ENCODE results near the gene OBSCN.

DNA sequence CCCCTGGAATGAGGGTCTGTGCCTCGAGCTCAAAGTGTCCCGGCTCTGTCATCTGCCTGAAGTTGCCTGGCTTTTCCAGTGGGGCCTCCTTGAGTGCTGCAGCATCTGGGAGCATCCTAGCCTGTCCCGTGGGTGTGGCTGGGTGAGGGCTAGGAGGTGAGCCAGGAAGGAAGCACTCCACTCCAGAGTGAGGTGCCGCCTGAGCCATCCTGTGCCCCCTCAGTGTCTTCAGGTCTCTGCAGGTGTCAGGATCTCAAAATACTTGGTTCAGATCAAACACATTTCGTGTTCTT lies 30.7 kb upstream of the OBSCN start:
- TF ChIP-seq, protein P1, sequence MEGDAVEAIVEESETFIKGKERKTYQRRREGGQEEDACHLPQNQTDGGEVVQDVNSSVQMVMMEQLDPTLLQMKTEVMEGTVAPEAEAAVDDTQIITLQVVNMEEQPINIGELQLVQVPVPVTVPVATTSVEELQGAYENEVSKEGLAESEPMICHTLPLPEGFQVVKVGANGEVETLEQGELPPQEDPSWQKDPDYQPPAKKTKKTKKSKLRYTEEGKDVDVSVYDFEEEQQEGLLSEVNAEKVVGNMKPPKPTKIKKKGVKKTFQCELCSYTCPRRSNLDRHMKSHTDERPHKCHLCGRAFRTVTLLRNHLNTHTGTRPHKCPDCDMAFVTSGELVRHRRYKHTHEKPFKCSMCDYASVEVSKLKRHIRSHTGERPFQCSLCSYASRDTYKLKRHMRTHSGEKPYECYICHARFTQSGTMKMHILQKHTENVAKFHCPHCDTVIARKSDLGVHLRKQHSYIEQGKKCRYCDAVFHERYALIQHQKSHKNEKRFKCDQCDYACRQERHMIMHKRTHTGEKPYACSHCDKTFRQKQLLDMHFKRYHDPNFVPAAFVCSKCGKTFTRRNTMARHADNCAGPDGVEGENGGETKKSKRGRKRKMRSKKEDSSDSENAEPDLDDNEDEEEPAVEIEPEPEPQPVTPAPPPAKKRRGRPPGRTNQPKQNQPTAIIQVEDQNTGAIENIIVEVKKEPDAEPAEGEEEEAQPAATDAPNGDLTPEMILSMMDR (IDR thresholded peaks at IDR 0.05; ENCODE audit: low read depth, low read length, missing input control) = no peak
- TF ChIP-seq YY1 (IDR thresholded peaks at IDR 0.05) (no peak), SP1 (IDR thresholded peaks at IDR 0.05) (no peak), FOXA1 (IDR thresholded peaks at IDR 0.05) (no peak), JUND (IDR thresholded peaks at IDR 0.05) (no peak), RXRA (IDR thresholded peaks at IDR 0.05) (no peak), HNF4G (IDR thresholded peaks at IDR 0.05) (no peak), TAF1 (conservative IDR thresholded peaks at IDR 0.05) (no peak), RAD21 (IDR thresholded peaks at IDR 0.05) (no peak), GABPA (IDR thresholded peaks at IDR 0.05 in 1 of 2, conservative IDR thresholded peaks at IDR 0.05 in 1 of 2) (no peak), EGR1 (IDR thresholded peaks at IDR 0.05; ENCODE audit: low read depth in 2 of 2) (no peak)
- TF ChIP-seq, protein P2, sequence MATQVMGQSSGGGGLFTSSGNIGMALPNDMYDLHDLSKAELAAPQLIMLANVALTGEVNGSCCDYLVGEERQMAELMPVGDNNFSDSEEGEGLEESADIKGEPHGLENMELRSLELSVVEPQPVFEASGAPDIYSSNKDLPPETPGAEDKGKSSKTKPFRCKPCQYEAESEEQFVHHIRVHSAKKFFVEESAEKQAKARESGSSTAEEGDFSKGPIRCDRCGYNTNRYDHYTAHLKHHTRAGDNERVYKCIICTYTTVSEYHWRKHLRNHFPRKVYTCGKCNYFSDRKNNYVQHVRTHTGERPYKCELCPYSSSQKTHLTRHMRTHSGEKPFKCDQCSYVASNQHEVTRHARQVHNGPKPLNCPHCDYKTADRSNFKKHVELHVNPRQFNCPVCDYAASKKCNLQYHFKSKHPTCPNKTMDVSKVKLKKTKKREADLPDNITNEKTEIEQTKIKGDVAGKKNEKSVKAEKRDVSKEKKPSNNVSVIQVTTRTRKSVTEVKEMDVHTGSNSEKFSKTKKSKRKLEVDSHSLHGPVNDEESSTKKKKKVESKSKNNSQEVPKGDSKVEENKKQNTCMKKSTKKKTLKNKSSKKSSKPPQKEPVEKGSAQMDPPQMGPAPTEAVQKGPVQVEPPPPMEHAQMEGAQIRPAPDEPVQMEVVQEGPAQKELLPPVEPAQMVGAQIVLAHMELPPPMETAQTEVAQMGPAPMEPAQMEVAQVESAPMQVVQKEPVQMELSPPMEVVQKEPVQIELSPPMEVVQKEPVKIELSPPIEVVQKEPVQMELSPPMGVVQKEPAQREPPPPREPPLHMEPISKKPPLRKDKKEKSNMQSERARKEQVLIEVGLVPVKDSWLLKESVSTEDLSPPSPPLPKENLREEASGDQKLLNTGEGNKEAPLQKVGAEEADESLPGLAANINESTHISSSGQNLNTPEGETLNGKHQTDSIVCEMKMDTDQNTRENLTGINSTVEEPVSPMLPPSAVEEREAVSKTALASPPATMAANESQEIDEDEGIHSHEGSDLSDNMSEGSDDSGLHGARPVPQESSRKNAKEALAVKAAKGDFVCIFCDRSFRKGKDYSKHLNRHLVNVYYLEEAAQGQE (IDR thresholded peaks at IDR 0.05) = no peak
- TF ChIP-seq, protein P3, sequence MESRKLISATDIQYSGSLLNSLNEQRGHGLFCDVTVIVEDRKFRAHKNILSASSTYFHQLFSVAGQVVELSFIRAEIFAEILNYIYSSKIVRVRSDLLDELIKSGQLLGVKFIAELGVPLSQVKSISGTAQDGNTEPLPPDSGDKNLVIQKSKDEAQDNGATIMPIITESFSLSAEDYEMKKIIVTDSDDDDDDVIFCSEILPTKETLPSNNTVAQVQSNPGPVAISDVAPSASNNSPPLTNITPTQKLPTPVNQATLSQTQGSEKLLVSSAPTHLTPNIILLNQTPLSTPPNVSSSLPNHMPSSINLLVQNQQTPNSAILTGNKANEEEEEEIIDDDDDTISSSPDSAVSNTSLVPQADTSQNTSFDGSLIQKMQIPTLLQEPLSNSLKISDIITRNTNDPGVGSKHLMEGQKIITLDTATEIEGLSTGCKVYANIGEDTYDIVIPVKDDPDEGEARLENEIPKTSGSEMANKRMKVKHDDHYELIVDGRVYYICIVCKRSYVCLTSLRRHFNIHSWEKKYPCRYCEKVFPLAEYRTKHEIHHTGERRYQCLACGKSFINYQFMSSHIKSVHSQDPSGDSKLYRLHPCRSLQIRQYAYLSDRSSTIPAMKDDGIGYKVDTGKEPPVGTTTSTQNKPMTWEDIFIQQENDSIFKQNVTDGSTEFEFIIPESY (IDR thresholded peaks at IDR 0.05) = no peak
- TF ChIP-seq, protein P4, sequence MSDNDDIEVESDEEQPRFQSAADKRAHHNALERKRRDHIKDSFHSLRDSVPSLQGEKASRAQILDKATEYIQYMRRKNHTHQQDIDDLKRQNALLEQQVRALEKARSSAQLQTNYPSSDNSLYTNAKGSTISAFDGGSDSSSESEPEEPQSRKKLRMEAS (IDR thresholded peaks at IDR 0.05) = no peak
